M059J (cell line): ENCODE results near the gene LRP4. TPM values are rescaled to one million over a fixed set of nuclear protein-coding genes. Genes with fewer than 3 reads are reported as not detected.
"Not testable (repeated sequence)": the region's sequence is repeated elsewhere in the genome, so short reads cannot be mapped to it uniquely, and the experiment has no call there.

Experiments
- DNase-seq: peaks from one replicate; pipeline ENCODE4 v3.0.0-alpha.2; 2012; ENCODE audit warnings: low read depth
- total RNA-seq: library from RNA; depleted of rRNA; stranded (reverse); fragments of >200 nt; shearing (Covaris generic); gene quantifications from 2 replicates; pipeline ENCODE4 v1.2.3, GENCODE V29; 2014; rRNA removed

The LRP4 gene, protein sequence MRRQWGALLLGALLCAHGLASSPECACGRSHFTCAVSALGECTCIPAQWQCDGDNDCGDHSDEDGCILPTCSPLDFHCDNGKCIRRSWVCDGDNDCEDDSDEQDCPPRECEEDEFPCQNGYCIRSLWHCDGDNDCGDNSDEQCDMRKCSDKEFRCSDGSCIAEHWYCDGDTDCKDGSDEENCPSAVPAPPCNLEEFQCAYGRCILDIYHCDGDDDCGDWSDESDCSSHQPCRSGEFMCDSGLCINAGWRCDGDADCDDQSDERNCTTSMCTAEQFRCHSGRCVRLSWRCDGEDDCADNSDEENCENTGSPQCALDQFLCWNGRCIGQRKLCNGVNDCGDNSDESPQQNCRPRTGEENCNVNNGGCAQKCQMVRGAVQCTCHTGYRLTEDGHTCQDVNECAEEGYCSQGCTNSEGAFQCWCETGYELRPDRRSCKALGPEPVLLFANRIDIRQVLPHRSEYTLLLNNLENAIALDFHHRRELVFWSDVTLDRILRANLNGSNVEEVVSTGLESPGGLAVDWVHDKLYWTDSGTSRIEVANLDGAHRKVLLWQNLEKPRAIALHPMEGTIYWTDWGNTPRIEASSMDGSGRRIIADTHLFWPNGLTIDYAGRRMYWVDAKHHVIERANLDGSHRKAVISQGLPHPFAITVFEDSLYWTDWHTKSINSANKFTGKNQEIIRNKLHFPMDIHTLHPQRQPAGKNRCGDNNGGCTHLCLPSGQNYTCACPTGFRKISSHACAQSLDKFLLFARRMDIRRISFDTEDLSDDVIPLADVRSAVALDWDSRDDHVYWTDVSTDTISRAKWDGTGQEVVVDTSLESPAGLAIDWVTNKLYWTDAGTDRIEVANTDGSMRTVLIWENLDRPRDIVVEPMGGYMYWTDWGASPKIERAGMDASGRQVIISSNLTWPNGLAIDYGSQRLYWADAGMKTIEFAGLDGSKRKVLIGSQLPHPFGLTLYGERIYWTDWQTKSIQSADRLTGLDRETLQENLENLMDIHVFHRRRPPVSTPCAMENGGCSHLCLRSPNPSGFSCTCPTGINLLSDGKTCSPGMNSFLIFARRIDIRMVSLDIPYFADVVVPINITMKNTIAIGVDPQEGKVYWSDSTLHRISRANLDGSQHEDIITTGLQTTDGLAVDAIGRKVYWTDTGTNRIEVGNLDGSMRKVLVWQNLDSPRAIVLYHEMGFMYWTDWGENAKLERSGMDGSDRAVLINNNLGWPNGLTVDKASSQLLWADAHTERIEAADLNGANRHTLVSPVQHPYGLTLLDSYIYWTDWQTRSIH (N-terminal part only)
- total RNA-seq: 0.98 and 1.1 TPM in 2 replicates

DNA sequence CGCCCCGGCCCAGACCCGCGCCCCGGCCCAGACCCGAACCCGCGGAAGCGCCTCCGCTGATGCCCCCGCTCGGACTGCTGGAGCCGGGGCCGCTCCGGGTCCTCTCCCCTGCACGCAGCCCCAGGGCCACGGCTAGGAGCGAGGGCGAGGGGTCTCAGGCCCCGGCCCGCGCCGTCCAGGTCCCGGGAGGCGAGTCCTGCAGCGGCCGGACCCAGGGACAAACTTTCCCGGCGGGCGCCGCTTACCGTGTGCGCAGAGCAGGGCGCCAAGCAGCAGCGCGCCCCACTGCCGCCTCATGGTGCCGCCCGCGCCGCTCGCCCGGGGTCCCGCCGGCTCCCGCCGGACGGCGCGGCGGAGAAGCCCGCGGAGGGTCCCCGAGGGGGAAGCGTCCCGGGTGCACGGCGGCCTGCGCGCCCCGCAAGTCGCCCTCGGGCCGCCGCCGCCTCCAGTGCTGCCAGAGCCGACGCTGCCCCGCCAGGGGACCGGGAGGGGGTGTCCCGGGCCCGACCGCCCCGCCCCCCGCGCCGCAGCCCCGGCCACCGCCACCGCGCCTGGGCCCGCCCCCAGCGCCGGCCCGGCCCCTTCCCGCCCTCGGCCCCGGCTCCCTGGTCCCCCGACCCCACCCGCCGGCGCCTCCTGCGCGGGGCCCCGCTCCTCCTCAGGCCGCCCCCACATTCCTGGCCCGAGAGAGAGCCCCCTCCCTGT lies at the start of gene LRP4:
LRP4 (minus strand) TSS at position 468 of the 705 bp plus-strand sequence; CDS start at position 297, 171 bp downstream.
- peak; percentile 48 for DNase-seq

DNA sequence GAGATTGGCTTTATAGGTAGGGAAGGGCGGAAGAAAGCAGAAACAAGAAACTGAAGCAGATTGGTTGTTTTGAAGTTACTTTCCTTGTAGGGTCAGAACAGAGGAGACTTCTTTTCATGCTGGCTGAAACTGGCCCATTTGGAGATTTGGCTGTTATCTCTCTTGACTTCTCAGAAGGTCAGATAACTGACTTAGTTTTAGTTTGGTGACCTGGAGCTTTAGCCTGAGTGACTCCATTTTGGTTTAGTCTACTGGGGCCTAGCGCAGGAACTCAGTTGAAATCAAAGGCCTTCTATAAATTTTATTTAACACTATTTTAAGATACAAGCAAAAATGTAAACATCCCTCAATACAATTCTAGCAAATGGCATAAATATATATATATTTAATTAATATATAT lies 49.6 kb upstream of the LRP4 start:
- no peak for DNase-seq

DNA sequence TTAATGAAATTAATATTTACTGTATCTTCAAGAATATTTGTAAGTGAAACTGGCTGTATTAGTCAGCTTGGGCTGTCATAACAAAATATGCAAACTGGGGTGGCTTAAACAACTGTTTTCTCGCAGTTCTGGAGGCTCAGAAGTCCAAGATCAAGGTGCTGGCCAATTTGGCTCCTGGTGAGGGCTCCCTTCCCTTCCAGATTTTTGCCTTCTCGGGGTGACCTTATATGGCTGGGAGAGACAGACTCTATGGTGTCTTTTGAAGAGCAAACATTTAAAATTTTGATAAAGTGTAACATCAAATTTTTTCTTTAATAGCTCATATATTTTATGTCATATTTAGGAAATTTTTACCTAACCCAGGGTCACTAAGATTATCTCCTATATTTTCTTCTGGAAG lies 48.4 kb upstream of the LRP4 start:
- DNase-seq: no peak

DNA sequence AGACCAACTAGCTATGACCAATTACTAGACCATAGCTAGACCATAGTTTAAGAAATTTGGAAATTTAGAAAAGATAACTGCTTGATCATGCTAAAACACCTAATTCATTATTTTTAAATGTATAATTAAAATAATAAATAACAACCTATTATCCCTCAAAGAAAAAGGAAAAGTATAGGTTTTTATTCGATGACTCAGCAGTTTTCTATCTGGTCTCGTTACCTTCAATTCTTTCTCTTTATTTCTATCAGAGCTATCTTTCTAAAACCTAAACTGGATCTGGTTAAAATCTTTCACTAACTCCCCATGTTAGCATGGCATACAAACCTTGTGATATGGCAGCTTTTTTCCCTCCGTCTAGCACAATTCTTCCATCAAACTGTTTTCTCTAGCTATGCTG lies 45.5 kb upstream of the LRP4 start:
- DNase-seq: no peak

DNA sequence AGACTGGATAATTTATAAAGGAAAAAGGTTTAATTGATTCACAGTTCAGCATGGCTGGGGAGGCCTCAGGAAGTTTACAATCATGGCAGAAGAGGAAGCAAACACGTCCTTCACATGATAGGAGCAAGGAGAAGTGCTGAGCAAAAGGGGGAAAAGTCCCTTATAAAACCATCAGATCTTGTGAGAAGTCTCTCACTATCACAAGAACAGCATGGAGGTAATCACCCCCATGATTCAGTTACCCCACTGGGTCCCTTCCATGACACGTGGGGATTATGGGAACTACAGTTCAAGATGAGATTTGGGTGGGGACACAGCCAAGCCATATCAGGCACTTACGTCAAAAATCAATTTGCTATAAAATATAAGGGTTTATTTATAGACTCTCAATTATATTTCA lies 43.5 kb upstream of the LRP4 start:
- DNase-seq: not testable (repeated sequence)

DNA sequence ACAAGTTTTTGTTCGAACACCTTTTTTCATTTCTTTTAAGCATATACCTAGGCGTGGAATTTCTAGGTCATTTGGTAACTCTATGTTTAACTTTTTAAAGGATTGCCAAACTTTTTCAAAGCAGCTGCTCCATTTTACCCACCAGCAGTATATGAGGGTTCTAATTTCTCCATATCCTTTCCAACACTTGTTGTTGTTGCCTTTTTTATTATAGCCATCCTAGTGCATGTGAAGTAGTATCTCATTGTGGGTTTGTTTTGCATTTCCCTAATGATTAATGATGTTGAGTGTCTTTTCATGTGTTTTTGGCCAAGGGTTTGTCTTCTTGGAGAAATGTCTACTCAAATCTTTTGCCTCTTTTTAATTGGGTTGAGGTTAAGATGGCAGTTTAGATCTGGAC lies 42.7 kb upstream of the LRP4 start:
- DNase-seq: no peak

DNA sequence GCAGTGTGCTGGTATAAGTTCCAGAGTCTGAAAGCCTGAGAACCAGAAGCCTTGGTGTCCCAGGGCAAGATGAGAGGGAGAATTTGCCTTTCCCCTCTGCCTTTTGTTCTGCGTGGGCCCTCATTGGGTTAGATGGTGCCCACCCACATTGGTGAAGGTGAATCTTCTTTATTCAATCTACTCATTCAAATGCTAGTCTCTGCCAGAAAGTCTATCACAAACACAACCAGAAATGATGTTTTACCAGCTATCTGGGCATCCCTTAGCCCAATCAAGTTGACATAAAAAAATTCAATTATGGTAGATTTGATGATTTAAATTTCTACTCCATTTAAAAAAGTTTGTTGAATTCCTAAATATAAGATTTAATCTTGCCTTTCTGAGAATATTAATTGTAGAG lies 40.4 kb upstream of the LRP4 start:
- no peak for DNase-seq

DNA sequence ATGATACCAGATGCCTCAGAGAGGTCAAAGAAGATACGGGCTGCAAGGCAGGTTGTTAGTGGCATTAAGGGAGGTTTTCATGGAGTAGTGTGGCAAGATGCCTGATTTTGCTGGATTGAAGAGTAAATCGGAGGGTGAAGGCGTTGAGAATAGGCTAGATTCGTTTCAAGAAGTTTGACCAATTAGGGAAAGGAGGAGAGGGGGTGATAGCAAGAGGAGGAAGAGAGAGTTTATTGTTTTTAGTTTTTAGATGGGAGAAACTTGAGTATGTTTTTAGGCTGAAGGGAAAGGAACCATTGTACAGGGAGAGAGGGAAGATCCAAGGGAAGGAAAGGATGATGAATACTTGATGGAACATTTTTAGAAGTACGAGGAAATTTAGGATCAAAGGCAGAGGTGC lies 34.7 kb upstream of the LRP4 start:
- no peak for DNase-seq

DNA sequence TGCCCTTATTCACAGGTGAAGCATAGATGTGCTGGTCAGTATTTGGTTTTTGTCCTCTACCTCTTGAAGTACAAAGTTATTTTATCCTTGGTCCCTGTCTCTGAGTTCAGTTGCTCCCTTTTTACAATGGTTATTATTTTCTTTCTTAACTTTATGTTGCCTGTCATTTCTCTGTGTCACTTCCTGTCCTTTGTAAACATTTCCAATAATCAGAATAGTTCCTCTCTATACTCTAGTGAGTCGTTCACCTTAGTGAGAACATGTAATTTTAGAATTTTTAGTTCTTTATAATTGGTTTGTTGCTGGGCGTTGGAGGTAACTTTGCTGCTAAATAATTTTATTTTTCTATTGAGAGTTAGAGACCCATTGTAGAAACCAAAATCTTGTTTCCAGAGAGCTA lies 34.2 kb upstream of the LRP4 start:
- DNase-seq: no peak

DNA sequence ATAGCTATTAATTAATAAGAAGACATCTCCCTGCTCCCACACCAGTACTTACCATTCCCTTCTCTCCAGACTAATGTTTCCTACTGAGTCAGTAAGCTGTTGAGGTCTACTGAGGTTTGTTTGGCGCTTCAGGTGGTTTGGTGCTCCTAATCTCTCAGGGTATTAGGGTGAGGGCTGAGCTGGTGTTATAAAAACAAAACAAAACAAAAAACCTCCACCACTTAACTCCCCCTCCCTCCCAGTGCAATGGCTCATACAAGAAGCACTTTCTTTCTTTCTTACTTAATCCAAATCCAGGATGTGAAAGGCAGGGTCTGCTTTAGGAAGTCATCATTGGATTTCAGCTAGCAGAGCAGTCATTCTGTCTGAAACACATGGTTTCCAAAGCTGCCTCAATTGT lies 33.5 kb upstream of the LRP4 start:
- DNase-seq: peak; percentile 60

DNA sequence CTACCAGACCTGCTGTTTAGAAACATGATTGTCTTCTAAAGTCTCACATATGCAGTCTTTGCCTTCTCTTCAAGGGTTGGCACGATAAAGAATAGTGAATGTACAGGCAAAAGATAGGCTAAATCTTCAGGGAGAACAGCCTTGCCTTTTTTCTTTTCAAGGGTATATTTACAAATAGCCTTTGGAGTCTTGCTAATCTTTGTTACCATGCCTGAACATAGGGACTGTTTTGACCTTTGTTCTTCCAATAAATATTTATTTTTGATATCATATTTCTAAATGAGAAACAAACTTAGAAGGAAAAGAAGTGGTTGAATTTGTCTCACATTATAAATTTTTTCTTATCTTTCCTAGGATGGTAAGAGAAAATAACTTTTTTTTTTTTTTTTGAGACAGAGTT lies 30.9 kb upstream of the LRP4 start:
- DNase-seq: no peak

DNA sequence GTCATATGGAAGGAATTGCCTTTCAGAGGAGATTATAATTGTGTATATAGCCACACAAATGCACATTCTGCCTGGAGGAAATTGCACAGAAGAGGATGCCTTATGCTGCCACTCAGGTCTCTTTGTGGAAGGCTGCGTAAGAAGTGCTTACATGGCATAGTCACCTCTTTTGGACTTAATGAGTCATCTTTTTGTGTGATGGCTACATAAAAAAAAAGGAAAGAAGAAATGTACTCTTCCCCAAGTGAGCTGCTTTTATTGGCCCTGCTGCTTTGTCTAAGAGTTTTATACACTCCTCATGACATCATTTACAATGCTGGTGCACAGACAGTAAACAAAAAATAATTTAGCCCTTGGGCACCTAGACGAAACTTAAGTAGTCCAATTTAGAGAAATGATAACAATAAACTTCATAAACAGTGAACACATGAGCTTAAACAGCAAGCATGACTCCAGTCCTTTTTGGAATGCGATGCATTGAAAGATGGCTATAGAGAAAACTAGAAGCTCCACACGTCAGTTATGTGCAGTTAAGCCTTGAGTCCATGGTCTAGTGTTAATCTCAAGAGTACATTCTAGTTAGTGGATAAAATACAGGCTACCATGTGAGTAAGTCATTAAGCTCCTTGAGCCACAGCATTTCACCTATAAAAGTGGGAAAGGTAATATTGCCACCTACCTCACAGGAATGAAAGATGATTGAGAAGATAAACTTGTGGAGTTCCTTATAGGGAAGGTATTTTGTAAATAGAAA lies 30.2 kb upstream of the LRP4 start:
- DNase-seq: peak; percentile 93

DNA sequence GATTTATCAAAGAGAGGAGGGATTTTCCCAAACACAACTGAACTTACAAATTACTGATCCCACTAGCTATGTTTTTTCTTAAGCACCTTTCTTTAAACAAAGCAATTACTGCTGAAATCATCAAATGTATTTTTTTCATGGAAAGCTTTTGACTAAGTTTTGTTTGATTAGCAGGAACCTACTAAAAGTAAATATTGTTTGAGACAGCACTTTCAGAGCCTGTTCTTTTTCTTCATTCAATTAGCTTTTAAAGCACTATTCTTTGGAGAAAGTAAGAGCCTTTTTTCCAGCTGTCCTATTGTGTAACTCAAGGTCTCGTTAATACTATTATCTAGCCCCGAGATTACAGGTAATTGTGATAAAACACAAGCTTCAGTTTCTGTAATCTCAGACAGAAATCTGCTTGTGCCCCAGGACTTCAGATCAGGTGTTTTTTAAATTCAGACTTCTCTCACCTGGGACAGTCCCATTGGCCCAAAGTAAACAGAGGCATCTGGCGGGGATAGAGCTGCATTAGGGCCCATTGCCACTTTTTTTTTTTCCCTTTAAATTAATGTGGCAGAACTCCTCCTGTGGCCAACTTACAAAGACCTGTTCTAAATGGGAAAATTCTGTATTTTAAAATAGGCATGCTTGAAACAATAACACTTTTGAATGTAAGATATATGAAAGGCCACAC lies 29.2 kb upstream of the LRP4 start:
- no peak for DNase-seq

DNA sequence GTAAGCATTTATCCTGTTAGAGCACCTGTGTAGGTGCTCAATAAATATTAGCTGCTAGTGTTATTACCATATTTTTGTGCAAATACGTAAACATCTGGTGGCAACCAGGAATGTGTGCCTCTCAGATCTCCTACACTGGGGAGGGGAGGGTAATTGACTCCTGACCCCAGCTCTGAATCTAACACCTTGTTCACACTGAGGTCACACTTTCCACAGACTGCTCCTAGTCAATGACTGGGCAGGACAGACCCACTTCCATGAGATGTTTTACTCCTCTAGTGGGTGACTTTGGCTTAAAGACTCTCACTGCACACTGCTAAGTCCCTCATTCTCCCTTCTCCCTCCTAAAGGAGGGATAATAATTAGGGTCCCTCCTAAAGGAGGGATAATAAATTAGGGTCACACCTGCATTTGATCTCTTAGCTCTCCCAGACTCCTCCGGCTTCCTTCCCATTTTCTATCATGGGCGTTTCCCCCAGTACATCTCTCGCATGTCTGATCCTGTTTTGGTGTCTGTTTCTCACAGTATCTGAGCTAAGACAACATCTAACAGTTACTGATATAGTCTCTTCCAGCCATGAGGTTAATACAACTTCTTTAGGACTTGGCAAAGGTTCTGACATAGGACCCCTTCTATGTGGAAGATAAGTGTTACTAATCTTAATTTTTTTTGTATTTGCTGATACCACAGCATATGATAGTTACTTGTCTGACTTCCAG lies 26.2 kb upstream of the LRP4 start:
- DNase-seq: no peak

DNA sequence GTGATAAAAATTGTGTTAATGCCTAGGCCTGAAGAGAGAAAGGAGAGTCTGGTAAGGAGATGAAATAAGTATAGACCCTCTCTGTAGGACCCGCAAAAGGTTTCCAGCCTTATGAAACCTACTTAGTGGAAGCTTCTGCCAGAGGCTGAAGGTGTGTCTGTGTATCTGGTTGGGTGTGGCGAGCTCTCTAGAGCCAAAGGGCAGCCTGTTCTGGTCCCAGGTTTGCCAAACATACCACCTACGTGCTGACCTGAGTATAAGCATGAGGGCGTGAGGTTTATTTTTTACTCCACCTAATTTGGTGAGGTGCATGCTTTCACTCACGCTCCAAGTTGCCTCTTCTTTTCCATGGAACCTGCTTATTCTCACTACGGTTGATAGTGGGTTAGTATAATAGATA lies 23.8 kb upstream of the LRP4 start:
- no peak for DNase-seq

DNA sequence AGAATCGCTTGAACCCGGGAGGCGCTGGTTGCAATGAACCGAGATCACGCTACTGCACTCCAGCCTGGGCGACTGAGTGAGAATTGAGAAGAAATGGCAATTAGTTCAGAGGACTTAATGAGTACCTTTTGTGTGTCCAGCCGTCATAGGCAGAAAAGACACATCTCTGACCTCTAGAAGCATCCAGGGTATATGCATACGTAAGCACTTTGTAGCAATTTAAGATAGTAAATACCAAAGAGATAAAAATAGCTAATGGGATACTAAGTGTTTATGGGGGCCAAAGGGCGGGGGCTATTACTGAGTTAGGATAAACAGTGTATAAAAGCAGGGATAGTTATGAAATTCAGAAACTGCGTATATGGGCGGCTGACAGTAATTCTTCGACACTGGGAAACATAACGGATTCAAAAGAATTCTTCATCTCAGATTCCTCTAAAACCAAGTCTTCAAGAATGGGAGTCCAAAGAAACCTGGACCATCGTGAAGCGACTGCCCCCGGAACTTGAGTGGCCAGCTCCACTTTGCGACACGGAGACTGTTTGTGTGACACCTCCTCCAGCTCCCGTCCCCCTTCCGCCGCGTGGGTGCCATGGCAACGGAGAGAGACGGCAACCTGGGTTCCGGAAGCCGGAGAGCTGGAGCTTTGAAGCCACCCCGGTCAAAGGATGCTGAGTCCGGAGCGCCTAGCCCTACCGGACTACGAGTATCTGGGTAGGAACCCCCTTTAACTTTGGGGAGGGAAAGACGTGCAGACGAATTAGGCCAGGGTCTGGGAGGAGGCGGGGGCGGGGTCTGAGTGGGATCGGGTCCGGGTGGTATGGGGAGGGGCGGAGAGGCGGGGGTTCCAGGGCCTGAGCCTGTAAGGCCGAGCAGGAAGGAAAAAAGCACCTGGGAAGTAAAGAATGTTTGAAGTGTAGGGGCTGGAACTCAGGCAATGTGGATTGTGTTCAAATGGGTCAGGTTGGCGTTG lies 18.1 kb upstream of the LRP4 start, which contains the start of gene CSTPP1:
CSTPP1 (plus strand) TSS at position 624 of the 973 bp plus-strand sequence; CDS start at position 669, 45 bp downstream.
- DNase-seq: peak; percentile 93

DNA sequence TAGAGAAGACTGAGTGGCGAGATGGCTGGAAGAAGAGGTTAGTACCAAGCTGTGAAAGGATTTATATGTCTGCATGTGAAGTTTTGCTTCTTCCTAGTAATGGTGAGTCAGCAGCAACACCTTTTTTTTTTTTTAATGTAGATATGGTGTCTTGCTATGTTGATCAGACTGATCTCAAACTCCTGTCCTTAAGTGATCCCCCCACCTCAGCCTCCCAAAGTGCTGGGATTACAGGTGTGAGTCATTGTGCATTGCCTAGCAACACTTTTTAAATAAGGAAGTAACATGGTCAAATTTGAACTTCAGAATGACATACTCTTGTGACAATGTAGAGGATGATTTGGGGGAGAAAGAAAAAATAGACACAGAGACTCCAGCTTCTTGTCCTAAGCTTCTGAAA lies 11.7 kb upstream of the LRP4 start:
- DNase-seq: peak; percentile 97

DNA sequence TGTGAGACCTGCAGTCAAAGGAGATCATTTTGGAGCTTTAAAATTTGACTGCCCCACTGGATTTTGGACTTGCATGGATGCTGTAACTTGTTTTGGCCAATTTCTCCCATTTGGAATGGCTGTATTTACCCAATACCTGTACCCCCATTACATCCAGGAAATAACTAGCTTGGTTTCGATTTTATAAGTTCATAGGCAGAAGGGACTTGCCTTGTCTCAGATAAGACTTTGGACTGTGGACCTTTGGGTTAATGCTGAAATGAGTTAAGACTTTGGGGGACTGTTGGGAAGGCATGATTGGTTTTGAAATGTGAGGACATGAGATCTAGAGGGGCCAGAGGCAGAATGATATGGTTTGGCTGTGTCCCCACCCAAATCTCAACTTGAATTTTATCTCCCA lies 10.4 kb upstream of the LRP4 start:
- DNase-seq: not testable (repeated sequence)
